ENCODE data around the gene GRIN3A. TPM values are rescaled to one million over a fixed set of nuclear protein-coding genes. Genes with fewer than 3 reads are reported as not detected.
A peak's percentile ranks its signal among the peaks of the same experiment; 100 is the strongest.
"Not testable (repeated sequence)": the region's sequence is repeated elsewhere in the genome, so short reads cannot be mapped to it uniquely, and the experiment has no call there.

Gene GRIN3A
- not detected in 2 replicates for total RNA-seq
- polyA plus RNA-seq (2012) = 0.10 TPM

- DNase-seq (ENCODE audit: low read depth) = no peak
These were observed at the start of gene GRIN3A for GRCh38 chr9:101738566-101739183. Gene GRIN3A (minus strand): TSS chr9:101738647. CDS start chr9:101737979, 668 bp downstream.

- DNase-seq (ENCODE audit: low read depth) = no peak
These were observed 49.4 kb upstream of the GRIN3A start for GRCh38 chr9:101787891-101788290.

- no peak for DNase-seq (ENCODE audit: low read depth)
These were observed 39.9 kb upstream of the GRIN3A start for GRCh38 chr9:101778332-101778731.

GRCh38 chr9:101764472-101764871 lies 26.0 kb upstream of the GRIN3A start:
- DNase-seq (ENCODE audit: low read depth) = no peak

- DNase-seq (ENCODE audit: low read depth) = no peak
These were observed 20.0 kb upstream of the GRIN3A start for GRCh38 chr9:101758304-101758930.

- no peak for DNase-seq (ENCODE audit: low read depth)
These were observed 15.3 kb upstream of the GRIN3A start for GRCh38 chr9:101753716-101754115.

- no peak for DNase-seq (ENCODE audit: low read depth)
These were observed 13.4 kb upstream of the GRIN3A start for GRCh38 chr9:101751895-101752294.

- no peak for DNase-seq (ENCODE audit: low read depth)
These were observed 864 bp upstream of the GRIN3A start for GRCh38 chr9:101739311-101739710.

GRCh38 chr9:101737705-101738565 lies 512 bp downstream of the GRIN3A start:
- DNase-seq (ENCODE audit: low read depth) = no peak

GRCh38 chr9:101737165-101737704 lies 1.2 kb downstream of the GRIN3A start:
- DNase-seq (ENCODE audit: low read depth) = no peak

- DNase-seq (ENCODE audit: low read depth) = peak; percentile 1
These were observed 1.7 kb downstream of the GRIN3A start for GRCh38 chr9:101736717-101737116.

- DNase-seq (ENCODE audit: low read depth) = no peak
These were observed 7.0 kb downstream of the GRIN3A start for GRCh38 chr9:101731429-101731828.

- no peak for DNase-seq (ENCODE audit: low read depth)
These were observed 10.6 kb downstream of the GRIN3A start for GRCh38 chr9:101727612-101728524.

- not testable (repeated sequence) for DNase-seq (ENCODE audit: low read depth)
These were observed 14.2 kb downstream of the GRIN3A start for GRCh38 chr9:101724271-101724670.

GRCh38 chr9:101718192-101718591 lies 20.3 kb downstream of the GRIN3A start:
- no peak for DNase-seq (ENCODE audit: low read depth)

- DNase-seq (ENCODE audit: low read depth) = peak; percentile 12
These were observed 21.8 kb downstream of the GRIN3A start for GRCh38 chr9:101716629-101717028.

- DNase-seq (ENCODE audit: low read depth) = no peak
These were observed 27.0 kb downstream of the GRIN3A start for GRCh38 chr9:101711330-101711941.

GRCh38 chr9:101708855-101709254 lies 29.6 kb downstream of the GRIN3A start:
- DNase-seq (ENCODE audit: low read depth) = no peak

GRCh38 chr9:101707721-101708120 lies 30.7 kb downstream of the GRIN3A start:
- no peak for DNase-seq (ENCODE audit: low read depth)

- no peak for DNase-seq (ENCODE audit: low read depth)
These were observed 31.4 kb downstream of the GRIN3A start for GRCh38 chr9:101706997-101707396.

Data from myocyte (in vitro differentiated cells).